ENCODE data around the gene TRAM2.

Gene TRAM2

DNA sequence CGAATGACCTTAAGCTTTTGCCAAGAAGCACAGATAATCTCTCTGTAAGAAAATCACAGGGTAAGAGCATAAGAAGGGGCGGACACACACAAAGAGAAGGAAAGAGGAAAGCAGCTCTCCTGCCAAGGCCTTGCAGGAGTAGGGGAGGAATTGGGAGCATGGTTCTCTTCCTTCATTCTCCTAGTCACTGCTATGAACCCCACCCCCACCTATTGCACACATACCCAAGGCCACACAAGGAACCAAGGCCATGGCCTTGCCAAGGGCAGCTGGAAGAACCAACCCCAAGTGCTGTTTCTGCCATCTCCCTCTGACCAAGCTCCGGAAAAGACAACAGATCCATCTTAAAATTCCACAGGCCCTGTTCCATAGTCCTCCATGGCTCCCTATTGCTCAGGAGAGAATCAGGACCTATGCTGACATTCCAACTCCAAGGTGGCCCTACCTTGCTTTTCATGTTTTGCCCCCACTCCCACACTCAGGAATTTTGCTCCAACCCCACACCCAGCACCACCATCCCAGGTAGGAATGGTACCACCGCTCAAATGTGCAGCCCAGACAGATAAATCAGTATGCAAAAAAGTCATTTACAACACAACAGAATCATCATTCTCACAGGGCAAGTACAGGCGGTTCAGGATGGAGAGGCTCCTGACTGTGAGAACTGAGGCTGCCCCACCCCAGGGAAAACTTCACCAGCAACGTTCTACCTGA, 31.3 kb downstream of the TRAM2 start:
- DNase-seq (ENCODE audit: low spot score) = no peak

DNA sequence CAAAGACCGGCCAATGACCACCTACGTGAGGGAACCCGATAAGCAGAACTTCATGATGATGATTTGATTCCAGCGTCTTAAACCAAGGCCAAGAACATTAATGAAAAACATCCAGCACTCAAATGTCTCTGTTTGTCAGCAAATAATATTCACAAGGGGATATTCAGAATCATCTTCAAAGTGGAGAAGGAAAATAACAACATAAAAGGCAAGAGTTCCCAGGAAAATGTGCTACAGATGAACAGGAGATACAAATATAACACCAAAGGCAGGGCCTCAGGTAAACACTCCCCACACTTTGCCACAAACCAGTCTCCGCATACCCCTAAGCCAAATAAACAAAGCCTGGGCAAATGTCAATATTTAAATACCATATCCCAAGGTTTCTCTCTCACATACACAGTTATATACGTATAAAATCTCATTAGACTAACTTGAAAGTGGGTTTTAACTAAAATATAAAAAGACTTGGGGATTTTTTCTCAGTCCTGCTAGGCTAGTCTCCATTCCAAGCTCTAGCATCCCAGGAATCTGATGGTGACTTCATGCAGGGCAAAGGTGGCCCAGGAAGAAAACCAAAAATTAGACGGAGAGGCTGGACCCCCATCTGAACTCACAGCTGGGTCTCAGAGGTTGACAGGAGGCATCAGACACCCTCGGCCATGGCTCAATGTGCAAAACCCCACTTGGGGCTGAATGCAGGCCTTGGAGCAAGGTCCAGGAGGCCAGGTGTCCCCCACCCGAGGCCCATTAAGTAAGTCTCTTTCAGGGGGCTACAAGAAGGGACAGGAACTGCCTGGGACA, 32.1 kb downstream of the TRAM2 start:
- no peak for DNase-seq (ENCODE audit: low spot score)

DNA sequence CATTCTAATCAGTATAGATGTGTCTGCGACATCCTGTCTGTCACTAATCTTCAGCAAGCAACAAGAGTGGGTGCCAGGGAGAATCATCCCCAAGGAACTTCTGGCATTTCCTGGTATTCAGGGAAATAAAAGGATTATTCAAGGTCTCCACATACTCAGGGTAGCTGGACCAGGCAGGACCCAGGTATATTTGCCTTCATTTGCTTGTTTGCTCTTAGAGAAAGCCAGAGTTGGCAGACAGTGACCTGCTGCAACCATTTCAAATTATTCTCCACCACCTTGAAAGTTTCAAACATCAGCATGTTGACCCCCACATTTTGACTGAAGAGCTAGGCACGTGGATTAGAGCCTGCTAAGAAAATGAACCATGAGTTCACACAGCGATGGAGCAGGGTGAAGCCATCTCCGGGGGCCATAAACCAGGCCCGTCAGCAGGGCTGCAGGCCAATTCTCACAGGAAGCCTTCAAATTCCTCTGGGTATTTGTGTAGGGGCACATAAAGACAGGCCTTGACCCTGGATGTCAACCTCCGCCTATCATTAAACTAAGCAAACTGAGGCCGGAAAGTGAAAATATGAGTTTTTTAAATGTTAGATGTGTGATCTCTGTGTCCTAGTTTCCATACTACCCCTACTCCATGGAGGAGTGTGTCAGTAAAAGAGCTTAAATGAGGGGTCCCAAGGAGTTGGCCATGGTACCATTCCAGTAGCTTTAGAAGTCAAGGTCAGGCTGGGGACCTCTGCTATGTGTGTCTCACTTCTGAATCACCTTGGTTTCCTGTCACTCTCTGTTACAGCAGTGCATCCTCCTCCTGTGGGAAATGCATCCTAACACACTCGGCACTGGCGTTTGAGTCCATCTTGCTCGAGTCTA, 32.9 kb downstream of the TRAM2 start:
- no peak for DNase-seq (ENCODE audit: low spot score)

DNA sequence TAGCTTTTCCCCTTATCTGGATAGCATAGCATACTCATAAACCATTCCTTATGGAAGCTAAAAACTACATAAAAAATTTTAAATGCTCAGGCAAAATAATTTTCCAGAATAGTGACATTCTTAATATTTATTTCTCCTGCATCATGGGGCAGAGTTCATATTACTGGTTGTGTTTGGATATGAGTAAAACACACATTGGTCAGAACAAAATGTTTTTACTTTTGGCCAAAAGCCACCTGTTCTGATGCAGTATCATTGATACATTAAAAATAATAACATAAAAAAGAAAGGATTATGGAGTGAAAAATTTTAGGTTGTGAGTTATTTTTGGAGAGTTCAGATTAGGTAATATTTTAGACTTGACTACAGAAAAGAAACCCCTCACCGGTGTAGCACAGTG, 33.6 kb downstream of the TRAM2 start:
- no peak for DNase-seq (ENCODE audit: low spot score)

DNA sequence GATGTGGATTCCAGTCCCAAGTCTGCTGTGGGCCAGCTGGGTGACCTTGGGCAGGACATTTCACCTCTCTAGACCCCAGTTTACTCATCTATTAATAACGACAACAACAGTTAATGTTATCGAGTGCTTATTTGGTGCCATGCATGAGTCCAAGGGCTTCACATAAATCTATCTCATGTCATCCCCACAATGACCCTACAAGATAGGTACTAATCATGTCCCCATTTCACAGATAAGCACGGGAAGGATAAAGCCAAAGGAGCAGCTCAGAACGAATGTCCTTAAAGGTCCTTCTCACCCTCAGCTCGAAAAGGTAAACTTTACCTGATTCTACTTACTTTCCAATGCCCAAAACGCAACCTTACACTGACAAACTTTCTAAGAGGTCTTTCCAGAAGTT, 35.7 kb downstream of the TRAM2 start:
- DNase-seq (ENCODE audit: low spot score) = no peak

DNA sequence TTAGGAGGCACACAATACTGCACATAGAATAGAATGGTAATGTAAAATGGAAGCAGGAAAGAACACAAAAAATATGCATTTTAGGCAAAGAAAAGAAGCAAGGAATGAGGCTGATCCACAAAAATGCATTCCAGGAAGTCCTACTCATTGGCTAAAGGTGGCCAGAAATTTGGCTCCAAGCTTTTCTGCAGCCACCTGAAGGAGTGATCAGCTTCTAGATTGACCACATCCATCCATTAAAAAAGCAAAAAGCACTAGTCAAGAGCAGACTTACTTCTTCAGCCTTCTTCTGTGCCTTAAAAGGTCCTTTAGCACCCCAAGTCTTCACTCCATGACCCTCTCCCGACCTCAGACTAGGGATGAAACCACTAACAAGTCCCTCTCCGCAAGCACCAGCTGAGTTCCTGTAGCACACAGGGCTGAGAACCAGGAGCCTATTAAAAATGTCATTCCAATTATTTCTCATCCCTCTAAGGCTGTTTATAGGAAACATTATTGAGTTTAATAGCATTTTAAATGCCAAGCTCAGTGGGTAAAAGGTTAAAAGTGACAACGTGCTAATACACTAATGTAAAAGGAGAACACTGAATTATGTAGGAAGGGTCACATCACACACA, 36.5 kb downstream of the TRAM2 start:
- no peak for DNase-seq (ENCODE audit: low spot score)

DNA sequence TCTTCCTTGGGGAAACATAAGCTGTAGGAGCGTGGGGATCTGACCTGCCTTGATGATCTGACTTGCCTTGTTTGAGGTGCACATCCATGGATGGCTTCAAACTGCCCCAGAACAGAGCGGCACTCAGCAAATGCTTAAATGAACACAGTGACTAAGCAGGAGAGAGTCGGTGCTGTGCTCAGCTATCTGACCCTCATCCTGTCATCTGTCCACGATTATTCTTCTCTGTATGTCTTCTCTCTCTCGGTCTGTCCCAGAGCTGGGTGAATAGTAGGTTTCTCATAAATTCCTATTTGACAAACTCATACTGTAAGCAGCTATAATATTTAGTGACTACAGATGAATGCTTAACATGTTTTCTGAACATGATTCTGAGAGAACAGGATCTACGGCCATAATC, 37.3 kb downstream of the TRAM2 start:
- no peak for DNase-seq (ENCODE audit: low spot score)

DNA sequence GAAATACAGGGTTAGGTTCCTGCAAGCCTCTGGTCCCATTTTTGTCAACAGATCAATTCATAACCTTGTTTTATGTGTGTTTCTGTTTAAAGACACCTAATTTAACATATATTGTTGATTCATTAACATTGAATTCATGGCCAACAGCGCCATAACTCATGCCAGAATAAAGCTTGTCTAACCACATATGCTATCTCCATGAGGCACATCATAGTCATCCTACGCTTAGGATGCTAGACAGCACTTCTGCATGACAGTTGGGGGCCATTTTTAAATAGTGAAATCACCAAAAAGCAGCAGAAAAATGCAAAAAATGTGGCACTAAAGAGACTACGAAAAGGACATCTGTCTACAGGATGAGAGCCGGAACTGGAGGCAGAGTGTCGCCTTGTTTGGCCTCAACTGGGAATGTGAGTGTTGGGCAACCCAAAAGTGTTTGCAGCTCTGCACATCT, 37.9 kb downstream of the TRAM2 start:
- DNase-seq (ENCODE audit: low spot score) = no peak

DNA sequence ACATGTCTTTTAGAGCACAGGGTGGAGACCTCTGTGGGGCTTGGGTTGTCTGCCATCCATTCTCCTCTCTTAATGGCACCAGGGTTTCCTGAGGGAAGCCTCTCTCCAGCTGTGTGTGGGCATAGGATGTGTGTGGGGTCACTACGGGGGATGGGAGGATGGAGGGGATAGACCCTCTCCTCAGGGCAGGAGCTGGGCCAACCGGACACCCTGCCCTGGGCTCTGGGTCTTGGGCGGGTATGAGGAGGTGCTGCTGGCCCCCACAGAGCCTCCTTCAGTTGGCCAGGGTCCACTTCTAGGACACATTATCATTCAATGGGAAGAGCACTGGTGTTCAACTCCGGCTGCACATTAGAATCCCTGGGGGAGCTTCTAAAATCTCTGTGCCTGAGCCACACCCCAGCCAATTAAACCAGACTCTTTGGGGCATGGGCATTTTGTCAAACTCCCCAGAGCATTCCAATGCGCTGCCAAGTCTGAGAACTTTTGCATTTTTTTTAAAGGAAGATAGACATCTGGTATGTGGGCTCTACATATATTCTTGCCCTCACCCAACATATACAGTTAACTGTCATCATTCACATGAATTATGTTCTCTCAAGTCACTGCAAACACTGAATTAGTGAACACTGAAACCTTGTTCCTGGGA, 38.5 kb downstream of the TRAM2 start:
- DNase-seq (ENCODE audit: low spot score) = no peak

DNA sequence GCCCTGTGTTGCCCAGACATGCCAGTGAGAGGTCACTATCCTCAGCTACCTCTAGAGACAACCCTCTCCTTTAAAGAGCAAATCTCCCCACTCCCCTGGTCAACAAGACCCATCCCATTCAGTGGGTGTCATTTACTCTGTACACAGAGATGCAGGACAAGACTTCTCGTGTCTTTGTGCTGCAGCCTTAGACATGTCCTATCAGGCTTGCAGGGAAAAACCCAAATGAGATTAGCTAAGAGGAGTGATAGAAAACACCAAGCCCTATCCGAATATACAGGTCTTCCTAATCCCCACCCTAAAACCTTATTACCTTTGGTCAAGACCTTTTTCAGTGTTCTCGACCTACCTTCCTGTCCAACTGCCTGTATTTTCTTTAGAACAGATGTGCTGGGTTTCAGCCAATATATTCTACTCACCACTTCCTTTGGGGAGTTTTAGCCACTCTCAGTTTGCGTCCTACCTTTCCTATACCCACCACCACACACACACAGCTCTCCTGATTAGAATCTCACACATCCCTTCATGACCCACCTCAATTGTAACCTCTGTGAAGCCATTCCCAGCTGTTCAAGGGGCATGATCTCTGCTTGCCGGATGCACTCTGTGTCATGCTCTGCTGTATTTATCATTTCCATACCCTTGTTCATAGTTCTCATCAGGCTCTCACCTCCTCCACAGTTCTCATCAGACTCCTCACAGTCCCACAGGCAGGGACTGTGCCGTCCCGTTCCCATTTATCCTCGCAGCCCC, 39.7 kb downstream of the TRAM2 start:
- DNase-seq (ENCODE audit: low spot score) = no peak

DNA sequence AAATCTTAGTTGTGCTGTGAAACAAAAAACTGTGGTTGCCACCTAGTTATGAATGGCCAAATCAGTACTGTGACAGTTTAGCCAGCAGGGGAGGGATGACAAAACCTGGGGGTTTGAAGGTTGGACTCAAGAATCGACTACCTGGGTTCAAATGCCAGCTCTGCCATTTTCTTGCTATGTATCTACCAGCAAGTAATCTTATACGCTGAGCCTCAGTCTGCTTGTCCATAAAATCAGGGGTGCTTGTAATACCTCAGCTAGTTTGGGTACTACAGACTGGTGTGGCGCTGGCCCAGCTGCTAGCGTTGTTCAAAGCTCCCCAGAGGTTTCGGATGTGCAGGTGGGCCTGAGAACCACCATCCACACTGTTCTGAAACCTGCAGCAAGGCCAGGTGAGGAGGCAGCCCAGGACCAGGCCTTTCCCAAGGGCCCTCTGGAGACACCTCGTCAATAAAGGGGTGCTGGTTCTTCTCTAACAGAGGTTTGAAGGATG, 40.4 kb downstream of the TRAM2 start:
- no peak for DNase-seq (ENCODE audit: low spot score)

DNA sequence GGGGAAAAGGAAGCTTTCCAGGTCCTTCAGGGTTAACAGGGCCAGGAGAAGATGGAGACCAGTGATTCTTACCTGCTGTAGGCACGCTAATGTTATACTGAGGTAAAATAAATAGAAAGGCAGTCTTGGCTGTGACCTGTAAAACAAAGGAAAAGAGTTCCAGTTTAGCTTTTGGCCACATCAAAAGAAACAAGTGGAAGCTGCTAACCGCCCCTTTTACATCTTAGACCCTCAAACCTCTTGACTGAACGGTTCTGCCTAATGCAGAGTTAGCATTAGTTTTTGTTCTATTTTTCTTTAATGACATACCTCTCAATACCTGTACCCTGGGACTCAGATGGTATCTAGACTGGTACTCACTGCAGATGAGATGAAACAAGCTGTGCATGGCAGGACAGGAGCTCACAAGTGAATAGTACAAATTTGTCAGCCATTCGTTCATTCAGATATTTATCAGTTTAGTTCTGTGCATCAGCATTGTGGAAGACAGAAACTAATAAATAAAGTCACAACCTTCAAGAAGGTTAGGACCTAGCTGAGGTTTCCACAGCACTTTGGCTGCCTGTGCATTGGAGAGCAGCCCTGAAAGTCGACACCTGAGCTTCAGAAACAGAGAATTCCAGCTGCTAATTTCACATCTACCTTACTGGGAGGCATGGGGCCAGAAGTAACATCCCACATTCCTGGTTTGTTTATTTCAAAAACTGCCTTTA, 41.0 kb downstream of the TRAM2 start:
- no peak for DNase-seq (ENCODE audit: low spot score)

DNA sequence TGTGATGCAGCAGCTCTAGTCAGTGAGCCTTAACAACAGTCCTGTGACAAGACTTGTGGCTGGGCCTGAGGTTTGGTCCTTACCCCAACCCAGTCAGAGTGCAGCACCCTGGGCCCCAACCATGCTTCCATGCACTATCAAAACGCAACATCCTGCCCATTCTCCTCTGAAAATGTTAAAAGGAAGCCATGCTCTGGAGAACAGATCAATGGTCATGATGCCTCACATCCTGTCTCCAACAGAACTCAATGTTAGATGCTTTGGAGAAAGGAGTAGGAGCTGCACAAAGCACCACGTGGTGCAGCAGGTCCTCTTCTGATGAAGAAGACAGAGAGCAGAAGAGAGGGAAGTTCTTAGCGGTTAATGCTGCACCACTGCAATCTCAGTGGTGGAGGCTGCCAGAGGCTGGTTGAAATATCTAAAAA, 41.9 kb downstream of the TRAM2 start:
- DNase-seq (ENCODE audit: low spot score) = no peak

DNA sequence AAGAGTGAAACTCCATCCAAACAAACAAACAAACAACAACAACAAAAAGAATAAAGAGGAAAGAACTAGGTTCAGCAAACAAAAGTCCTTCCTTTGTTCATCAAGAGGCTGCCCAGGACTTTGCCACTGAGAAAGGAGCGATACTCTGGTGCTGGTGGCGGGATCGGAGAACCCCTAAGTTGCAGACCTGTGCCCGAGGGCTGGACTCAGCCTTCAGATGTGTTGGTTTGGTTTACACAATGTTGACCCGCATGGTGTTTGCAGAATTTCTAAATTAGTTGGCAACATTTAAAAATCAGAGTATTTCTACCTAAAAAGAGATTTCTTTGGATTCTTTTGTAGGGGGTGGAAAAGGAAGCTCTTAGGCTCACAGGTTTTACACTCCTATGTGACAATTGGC, 42.5 kb downstream of the TRAM2 start:
- no peak for DNase-seq (ENCODE audit: low spot score)

DNA sequence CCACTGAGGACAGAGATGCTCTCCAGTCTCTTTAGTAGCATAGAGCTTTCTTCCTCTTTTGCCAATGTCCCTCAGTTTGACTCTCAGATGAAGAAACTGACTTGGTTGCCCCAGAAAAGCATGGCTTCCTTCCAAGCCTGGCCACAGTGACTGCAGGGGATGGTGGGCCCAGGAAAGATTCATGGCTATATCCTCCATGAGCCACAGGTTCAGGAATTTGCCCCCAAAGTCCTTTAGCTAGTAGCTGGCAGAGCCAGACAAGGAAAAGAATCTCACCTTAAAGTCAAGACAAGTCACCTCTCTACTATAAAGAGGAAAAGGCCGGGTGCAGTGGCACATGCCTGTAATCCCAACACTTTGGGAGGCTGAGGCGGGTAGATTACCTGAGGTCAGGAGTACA, 43.4 kb downstream of the TRAM2 start:
- no peak for DNase-seq (ENCODE audit: low spot score)

DNA sequence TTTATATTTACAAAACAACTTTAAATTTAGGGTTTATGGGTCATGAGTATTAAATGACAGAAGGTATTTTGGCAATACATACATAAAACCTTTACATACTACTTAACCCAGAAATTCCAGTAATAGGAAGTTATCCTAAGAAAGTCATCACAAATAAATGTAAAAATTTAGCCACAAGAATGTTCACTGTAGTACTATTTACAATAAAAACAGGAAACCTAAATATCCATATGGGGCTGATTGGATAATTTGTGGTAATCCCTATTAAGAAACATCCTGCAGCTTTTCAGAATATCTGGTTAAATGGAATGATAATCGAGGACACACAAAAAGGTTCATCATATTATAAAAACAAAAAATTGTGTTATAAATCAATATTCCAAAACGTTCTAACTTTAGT, 44.4 kb downstream of the TRAM2 start:
- no peak for DNase-seq (ENCODE audit: low spot score)

DNA sequence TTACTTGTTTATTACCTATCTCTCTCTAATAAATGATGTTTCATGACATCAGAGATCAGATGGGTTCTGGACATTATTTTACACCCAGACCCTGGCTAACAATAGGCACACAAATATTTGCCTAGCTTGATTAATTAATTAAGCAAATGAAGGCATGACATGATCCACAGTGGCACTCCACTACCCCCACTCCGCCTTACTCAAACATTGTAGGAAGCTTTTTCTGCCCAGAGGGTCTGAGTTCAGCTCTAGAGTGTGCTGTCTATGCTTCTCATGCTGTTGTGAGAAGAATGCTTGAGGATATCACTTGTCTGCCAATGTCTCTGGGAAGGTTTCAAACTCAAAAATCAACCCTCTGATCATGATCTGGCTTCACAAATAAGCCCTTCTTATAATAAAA, 45.0 kb downstream of the TRAM2 start:
- no peak for DNase-seq (ENCODE audit: low spot score)

DNA sequence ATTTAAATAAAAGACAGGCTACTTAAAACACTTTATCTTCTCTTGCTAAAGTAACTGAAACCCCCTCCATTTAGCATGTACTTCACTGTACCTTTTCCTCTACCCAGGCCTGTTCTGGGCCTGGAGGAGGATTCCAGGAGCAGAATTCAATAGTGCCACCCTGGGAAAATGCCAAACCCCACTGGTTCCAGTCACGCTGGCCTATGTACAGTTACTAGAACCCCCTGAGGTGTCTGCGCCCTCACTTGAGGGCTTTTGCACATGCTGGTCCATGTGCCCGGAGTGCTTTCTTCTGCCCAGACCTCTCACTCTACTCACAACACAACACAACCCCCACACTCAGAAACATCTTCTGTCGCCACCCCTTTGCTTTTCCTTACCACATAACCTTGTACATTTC, 45.5 kb downstream of the TRAM2 start:
- DNase-seq (ENCODE audit: low spot score) = no peak

DNA sequence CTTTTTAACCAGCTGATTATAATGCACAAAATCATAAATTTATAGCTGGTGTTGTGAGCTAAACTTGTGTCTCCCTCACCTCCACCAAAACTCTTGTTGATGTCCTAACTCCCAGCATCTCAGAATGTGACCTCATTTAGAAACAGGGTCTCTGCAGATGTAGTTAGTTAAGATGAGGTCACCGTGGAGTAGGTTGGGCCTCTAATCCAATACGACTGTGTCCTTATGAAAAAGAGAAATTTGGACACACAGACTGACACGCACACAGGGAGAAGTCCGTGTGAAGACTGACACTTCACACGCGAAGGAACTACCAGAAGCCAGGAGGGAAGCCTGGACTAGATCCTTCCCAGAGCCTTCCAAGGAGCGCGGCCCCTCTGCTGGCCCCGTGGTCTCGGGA, 46.5 kb downstream of the TRAM2 start:
- no peak for DNase-seq (ENCODE audit: low spot score)

DNA sequence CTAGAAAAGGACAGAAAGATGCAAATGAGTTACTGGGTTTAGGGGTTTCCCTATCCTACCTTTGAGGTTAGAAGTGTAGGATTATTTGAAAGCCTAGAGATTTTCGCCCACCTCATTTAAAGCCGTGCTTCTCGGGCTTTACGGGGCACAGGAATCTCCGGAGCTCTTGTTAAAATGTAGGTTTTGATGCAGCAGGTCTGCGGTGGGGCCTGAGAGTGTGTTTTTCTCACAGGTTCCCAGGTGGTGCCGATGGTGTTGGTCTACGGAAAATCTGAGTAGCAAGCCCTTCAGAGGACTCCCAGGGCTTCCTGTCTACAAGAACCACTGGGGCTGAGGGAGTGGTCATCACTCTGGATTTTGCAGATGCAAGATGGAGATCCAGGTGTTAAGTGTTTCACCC, 47.5 kb downstream of the TRAM2 start:
- no peak for DNase-seq (ENCODE audit: low spot score)
